Measurements from ENCODE around the gene ITPR3.

DNA sequence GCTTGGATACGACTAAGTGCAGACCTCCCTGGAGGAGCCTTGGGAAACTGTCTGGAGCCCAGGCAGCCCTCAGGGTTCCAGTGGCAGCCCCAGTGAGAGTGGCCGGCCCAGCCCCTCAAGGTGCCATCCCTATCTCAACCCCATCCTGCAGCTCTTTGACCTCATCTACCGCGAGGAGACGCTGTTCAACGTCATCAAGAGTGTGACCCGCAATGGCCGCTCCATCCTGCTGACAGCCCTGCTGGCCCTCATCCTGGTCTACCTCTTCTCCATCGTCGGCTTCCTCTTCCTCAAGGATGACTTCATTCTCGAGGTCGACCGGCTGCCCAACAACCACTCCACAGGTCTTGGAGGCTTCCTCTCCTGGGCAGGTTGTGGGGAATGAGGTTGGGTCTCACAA, 69.6 kb downstream of the ITPR3 start:
- TF ChIP-seq CTCF (IDR thresholded peaks at IDR 0.05) (no peak), POLR2A (IDR thresholded peaks at IDR 0.05) (no peak), POLR2AphosphoS5 (IDR thresholded peaks at IDR 0.05) (no peak), EP300 (IDR thresholded peaks at IDR 0.05) (no peak)
